Hair follicle dermal papilla cell (primary cell): ENCODE data around the gene KDM4C. TPM values are rescaled to one million over a fixed set of nuclear protein-coding genes. Genes with fewer than 3 reads are reported as not detected.

ENCODE experiments used
- small RNA-seq: library from RNA; depleted of rRNA; stranded (forward); fragments of <200 nt; gene quantifications from one replicate; pipeline ENCODE3, GENCODE V24; 2012
- total RNA-seq: library from RNA; depleted of rRNA; stranded (reverse); fragments of >200 nt; gene quantifications from 2 replicates; pipeline ENCODE4 v1.2.3, GENCODE V29; 2012

Gene KDM4C
- 39.3 and 49.7 TPM in 2 replicates for total RNA-seq

GRCh38 chr9:6757456-6758247, at the start of gene KDM4C:
Gene KDM4C, plus strand, starts transcription at chr9:6757973. Its CDS starts 35,016 bp downstream, at chr9:6792989.

Small RNA genes lying within 50 kb of the gene (small RNA-seq; reads per million reads assigned to genes)
- not detected for gene SNRPEP2

Other genes starting within 250 kb of the KDM4C start
- gene GLDC, start 112.2 kb upstream of the KDM4C start, total RNA-seq: not detected in 2 replicates